GM12873 (cell line): ENCODE results near the gene COL4A1.

Experiments
- TF ChIP-seq, protein P1 (sequence below): IDR thresholded peaks from 2 replicates; pipeline ENCODE4 v1.5.1; 2012; ENCODE audit warnings: low read depth, mild to moderate bottlenecking, moderate library complexity, low read length, control low read depth; ENCODE audit not compliant: insufficient read depth; ENCODE audit errors: missing control alignments

COL4A1 gene

GRCh38 chr13:110215606-110216005, 91.4 kb downstream of the COL4A1 start:
- TF ChIP-seq, protein P1, sequence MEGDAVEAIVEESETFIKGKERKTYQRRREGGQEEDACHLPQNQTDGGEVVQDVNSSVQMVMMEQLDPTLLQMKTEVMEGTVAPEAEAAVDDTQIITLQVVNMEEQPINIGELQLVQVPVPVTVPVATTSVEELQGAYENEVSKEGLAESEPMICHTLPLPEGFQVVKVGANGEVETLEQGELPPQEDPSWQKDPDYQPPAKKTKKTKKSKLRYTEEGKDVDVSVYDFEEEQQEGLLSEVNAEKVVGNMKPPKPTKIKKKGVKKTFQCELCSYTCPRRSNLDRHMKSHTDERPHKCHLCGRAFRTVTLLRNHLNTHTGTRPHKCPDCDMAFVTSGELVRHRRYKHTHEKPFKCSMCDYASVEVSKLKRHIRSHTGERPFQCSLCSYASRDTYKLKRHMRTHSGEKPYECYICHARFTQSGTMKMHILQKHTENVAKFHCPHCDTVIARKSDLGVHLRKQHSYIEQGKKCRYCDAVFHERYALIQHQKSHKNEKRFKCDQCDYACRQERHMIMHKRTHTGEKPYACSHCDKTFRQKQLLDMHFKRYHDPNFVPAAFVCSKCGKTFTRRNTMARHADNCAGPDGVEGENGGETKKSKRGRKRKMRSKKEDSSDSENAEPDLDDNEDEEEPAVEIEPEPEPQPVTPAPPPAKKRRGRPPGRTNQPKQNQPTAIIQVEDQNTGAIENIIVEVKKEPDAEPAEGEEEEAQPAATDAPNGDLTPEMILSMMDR, result no peak

- TF ChIP-seq, protein P1, result no peak
Measured at GRCh38 chr13:110214637-110215036, 92.3 kb downstream of the COL4A1 start.

DNA sequence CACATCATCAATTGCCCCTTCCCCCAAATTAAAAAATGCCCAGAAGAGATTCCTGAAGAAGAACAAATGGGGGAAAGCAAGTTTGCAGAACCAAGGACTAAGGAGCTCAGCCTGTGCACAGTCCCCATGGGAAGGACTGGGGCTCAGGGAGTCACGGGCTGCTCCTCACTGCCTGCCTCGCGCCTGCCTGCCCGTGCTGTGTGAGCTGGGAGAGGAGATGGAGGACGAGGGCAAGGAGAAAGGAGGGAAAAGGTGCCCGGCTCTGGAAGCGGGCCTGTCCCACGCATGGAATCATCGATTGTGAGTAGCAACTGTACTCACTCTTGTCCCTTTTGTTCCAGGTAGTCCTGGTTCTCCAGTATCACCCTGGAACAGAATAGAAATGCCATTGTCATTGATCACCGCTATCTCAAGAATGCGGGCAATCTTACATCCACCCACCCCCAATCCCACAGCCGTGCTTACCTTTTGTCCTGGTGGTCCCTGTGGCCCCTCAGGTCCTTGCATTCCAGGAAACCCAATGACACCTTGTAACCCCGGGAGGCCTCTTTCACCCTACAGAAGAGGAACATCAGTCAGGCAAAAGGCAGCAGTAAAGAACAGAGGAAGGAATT, 93.4 kb downstream of the COL4A1 start:
- TF ChIP-seq, protein P1, result no peak

DNA sequence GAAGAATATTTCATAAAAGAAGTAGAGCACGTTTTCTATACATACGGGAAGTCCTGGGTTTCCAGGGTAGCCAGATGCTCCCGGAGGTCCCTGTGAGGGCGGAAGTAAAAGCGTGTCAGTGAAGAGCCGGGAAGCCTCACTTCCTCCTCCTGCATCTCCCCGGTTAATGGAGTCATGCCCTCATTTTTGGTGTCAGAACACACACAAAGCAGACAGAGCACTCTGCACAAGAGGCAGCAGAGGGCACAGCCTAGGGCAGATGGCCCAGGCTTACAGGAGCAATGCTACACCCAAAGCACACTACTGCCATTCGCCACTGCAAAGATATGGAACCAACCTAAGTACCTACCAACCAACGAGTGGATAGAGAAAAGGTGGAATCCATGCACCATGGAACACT, 94.4 kb downstream of the COL4A1 start:
- TF ChIP-seq, protein P1, result no peak

DNA sequence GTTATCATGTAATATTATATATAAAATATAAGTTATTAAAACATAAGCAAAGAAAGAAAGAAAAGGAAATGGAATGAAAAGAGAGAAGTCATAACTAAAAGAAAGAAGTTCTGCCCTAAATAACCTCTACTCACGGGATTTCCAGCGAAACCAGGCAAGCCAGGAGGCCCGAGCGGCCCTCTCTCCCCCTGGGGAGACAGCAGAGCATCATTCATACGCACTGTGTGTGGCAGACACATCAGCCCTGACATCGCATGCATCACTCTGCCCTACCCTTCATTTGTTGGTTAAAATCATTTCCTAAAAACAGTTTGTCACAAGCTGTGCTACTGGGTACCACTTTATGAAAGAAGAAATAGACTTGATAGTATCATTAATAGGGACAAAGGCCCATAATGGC, 95.2 kb downstream of the COL4A1 start:
- TF ChIP-seq, protein P1, result no peak

- TF ChIP-seq, protein P1, result no peak
Measured at GRCh38 chr13:110211046-110211445, 95.9 kb downstream of the COL4A1 start.

GRCh38 chr13:110210604-110210985, 96.4 kb downstream of the COL4A1 start:
- TF ChIP-seq, protein P1, result no peak
